Activated CD4-positive, alpha-beta T cell treated with anti-CD3 and anti-CD28 coated beads, Interleukin-2, amount 10 ng/mL, durations not matched to agents 7 days and 5 days (primary cell): ENCODE results near the gene ZFAND5. TPM values are rescaled to one million over a fixed set of nuclear protein-coding genes. Genes with fewer than 3 reads are reported as not detected.
A peak's percentile ranks its signal among the peaks of the same experiment; 100 is the strongest.

Experiments
- CTCF ChIA-PET: fragments of 350-600 bp; sonication (Branson Sonifier 250); formaldehyde crosslinking; loops from one replicate; lab custom pipeline; 2021; ENCODE audit warnings: antibody characterized with exemption; lab: Charles Lee
- POLR2A ChIA-PET: fragments of 350-600 bp; sonication (Branson Sonifier 250); formaldehyde crosslinking; loops from one replicate; lab custom pipeline; 2021; ENCODE audit warnings: antibody characterized with exemption; lab: Charles Lee
- DNase-seq: peaks from one replicate; pipeline ENCODE4 v3.0.0-alpha.2; 2020
- H3K27ac Mint-ChIP-seq: one replicate; pipeline ENCODE4 v1.8.0; 2021; ENCODE audit warnings: mild to moderate bottlenecking, moderate library complexity, mixed read lengths
- H3K27me3 Mint-ChIP-seq: one replicate; pipeline ENCODE4 v1.8.0; 2021; ENCODE audit warnings: mixed read lengths
- H3K36me3 Mint-ChIP-seq: one replicate; pipeline ENCODE4 v1.8.0; 2021; ENCODE audit warnings: low read depth, mixed read lengths
- H3K4me1 Mint-ChIP-seq: one replicate; pipeline ENCODE4 v1.8.0; 2021; ENCODE audit warnings: mixed read lengths
- H3K4me3 Mint-ChIP-seq: one replicate; pipeline ENCODE4 v1.8.0; 2021; ENCODE audit warnings: mild to moderate bottlenecking, moderate library complexity, mixed read lengths
- H3K9me3 Mint-ChIP-seq: one replicate; pipeline ENCODE4 v1.8.0; 2021; ENCODE audit warnings: mixed read lengths
- total RNA-seq, 2 experiments: library from RNA; stranded (reverse); gene quantifications; one replicate each; pipeline ENCODE4 v1.2.3, GENCODE V29; 2021

ZFAND5 gene, protein sequence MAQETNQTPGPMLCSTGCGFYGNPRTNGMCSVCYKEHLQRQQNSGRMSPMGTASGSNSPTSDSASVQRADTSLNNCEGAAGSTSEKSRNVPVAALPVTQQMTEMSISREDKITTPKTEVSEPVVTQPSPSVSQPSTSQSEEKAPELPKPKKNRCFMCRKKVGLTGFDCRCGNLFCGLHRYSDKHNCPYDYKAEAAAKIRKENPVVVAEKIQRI
- total RNA-seq: 10 to 100 TPM; 59.8 to 80.2 TPM

DNA sequence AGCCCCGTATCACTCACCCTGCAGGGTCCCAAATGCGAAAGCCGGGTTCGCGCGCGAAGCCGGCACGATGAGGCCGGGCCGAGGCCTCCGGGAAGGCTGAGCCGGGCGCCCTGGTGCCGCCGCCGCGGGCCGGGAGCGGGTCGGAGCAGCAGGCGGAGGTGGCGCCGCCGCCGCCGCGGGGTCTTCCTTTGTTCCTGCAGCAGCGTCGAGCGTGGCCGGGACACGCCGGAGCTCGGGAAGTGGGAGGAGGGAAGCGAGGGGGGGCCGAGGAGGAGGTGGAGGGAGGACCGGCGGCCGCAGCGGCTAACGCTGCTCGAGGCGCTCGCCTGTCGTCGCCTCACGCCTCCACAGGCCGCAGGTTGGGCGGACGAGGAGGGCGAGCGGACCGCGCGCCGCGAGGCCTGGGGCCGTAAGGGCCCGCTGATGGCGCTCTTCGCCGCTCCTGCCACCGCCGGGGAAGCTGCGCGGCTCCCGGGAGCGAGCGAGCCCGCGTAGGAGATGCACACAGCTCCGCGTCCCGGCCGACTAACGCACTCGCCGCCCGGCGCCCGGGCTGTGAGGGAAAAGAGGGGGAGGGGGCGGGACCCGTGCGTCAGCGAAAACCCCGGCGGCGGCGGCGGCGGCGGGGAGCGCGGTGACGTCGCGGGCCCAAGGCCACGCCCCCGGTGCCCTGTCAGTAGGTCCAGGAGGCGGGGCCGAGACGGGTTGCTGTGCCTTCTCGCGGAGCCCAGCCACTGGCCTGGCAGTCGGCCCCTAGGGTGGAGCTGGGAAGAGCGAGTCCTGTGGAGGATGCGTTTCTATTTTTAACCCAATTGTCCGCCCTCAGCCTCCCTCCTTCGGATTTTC lies at the start of gene ZFAND5:
Gene ZFAND5 (minus strand): TSS at position 530 of the 846 bp plus-strand sequence. CDS start 4,430 bp downstream, outside the sequence.
- peak within 1 kb of the TSS; percentile 94 for H3K4me3 Mint-ChIP-seq
- H3K4me1 Mint-ChIP-seq: peaks cover 41% of the 10 kb centered on the region
- peak; percentile 92 for DNase-seq
- H3K27me3 Mint-ChIP-seq: no peaks in the 10 kb centered on the region
- CTCF ChIA-PET: interaction anchor here (0.7 to 1.6 kb wide), 5 partner anchors 20 to 469 kb away, joined by 3 to 4 read pairs (median 3); no protein-coding TSS in a partner anchor
- H3K36me3 Mint-ChIP-seq: peaks cover 16% of the 10 kb centered on the region
- POLR2A ChIA-PET: interaction anchor here (0.6 to 1.1 kb wide), 2 partner anchors 225 to 558 kb away, joined by 3 read pairs; no protein-coding TSS in a partner anchor
- no peaks in the 10 kb centered on the region for H3K9me3 Mint-ChIP-seq
- peak within 1 kb of the TSS; percentile 96 for H3K27ac Mint-ChIP-seq

DNA sequence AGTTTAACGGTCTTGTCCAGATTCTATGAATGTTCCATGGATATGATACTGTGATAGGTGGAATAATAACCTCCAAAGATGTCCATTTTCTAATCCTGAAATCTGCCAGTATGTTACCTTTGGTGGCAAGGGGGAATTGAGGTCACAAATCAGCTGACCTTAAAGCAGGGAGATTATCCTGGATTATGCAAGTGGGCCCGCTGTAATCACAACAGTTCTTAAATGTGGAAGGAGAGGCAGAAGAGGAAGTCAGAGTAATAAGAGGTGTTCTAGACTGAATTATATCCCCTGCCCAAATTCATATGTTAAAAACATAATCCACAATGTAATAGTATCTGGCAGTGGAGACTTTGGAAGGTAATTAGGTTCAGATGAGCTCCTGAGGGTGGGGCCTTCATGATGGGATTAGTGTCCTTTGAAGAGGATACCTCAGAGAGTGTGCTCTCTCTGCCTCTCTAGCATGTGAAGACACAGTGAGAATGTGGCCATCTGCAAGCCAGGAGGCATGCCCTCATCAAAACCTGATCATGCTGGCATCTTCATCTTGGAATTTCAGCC lies 47.6 kb upstream of the ZFAND5 start:
- H3K27ac Mint-ChIP-seq: no peak overlapping the region
- H3K4me1 Mint-ChIP-seq: no peaks in the 10 kb centered on the region
- no peaks in the 10 kb centered on the region for H3K36me3 Mint-ChIP-seq
- no peaks in the 10 kb centered on the region for H3K27me3 Mint-ChIP-seq
- ChIA-PET POLR2A (interaction anchor here (0.5 kb wide), 1 partner anchor 16 kb away, joined by 3 read pairs; no protein-coding TSS in a partner anchor), CTCF (no interaction called here)
- no peaks in the 10 kb centered on the region for H3K9me3 Mint-ChIP-seq
- no peak overlapping the region for H3K4me3 Mint-ChIP-seq
- no peak for DNase-seq

DNA sequence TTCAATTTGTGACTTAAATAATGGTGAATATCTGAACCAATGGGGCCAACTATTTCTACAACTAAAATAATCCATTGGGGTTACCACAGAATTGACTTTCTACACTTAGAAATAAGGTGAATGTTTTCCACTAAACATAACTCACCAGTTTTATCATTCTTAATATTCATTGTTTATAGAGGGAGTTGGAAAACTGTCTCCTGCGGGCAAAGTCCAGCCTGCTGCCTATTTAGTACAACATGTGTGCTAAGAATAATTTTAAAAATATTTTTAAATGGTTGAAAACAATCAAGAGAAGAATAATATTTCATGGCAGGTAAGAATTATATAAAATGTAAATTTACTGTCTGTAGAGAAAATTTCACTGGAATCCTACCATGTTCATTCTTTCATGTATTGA lies 45.2 kb upstream of the ZFAND5 start:
- Mint-ChIP-seq H3K27me3 (no peaks in the 10 kb centered on the region), H3K4me1 (no peaks in the 10 kb centered on the region), H3K4me3 (no peak overlapping the region), H3K36me3 (no peaks in the 10 kb centered on the region), H3K27ac (no peak overlapping the region), H3K9me3 (no peaks in the 10 kb centered on the region)
- no peak for DNase-seq
- POLR2A ChIA-PET: no interaction called here
- CTCF ChIA-PET: no interaction called here

DNA sequence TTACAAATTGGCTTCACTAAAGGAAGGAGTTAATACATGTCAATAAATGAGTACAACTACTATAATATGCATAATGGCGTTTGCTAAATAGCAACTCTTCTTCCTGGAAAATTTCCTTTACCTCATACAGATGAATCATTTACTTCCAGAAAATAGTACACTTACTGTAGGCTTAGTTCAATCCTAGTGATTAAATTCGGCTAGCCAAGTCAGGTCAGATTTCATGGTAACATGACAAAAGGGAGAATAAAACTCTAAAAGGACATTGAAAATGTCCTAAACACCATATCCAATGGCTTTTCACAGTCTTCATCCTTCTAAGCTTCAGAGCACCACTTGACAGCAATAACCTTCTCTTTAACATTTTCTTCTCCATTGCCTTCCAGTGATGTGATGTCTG lies 42.1 kb upstream of the ZFAND5 start:
- POLR2A ChIA-PET: no interaction called here
- no peak for DNase-seq
- no peak overlapping the region for H3K4me3 Mint-ChIP-seq
- no peaks in the 10 kb centered on the region for H3K4me1 Mint-ChIP-seq
- no peaks in the 10 kb centered on the region for H3K36me3 Mint-ChIP-seq
- CTCF ChIA-PET: interaction anchor here (0.6 to 1.2 kb wide), 3 partner anchors 15 to 68 kb away, joined by 3 to 4 read pairs (median 3); no protein-coding TSS in a partner anchor
- H3K27ac Mint-ChIP-seq: no peak overlapping the region
- no peaks in the 10 kb centered on the region for H3K9me3 Mint-ChIP-seq
- no peaks in the 10 kb centered on the region for H3K27me3 Mint-ChIP-seq

DNA sequence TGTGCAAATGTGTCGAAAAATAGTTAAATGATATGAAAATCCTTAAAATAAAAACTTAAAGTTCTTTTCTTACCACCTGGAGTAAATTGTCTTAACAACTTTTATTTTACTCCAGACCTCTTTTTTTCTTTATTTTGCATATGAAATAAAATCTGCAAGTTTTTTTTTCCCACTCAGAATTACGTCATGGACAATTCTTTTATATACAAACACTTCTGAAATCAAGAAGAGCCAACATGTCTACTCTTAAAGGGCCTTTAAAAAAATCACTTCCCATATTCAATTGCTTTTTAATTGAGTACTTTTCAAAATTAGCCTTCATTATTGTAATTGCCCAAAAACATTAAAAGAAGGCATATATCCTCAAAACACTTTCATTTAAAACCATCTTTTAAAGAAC lies 37.7 kb upstream of the ZFAND5 start:
- H3K27ac Mint-ChIP-seq: no peak overlapping the region
- no peaks in the 10 kb centered on the region for H3K9me3 Mint-ChIP-seq
- H3K4me1 Mint-ChIP-seq: no peaks in the 10 kb centered on the region
- ChIA-PET POLR2A (no interaction called here), CTCF (no interaction called here)
- DNase-seq: no peak
- H3K4me3 Mint-ChIP-seq: no peak overlapping the region
- no peaks in the 10 kb centered on the region for H3K27me3 Mint-ChIP-seq
- no peaks in the 10 kb centered on the region for H3K36me3 Mint-ChIP-seq

DNA sequence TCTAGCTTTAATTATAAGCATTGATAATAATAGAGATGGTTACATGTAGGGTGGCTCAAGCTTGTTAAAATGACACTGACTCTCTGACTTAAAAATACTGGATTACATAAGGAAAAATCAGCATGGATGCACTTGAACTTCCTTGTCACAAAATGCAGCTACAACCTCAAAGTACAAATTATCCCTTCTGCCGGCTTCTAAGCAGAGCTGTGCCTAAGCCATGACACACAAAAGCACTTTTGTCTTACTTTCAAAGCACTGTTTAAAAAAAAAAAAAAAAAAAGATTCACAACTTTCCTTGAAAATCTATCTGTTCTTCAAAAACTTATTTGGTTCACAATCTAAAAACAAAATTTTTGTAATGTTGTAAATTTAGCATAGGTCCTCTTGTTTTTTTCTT lies 36.4 kb upstream of the ZFAND5 start:
- POLR2A ChIA-PET: no interaction called here
- no peaks in the 10 kb centered on the region for H3K9me3 Mint-ChIP-seq
- CTCF ChIA-PET: interaction anchor here (0.7 to 1.1 kb wide), 2 partner anchors 20 to 139 kb away, joined by 3 read pairs; no protein-coding TSS in a partner anchor
- no peaks in the 10 kb centered on the region for H3K36me3 Mint-ChIP-seq
- H3K4me3 Mint-ChIP-seq: no peak overlapping the region
- no peaks in the 10 kb centered on the region for H3K27me3 Mint-ChIP-seq
- H3K4me1 Mint-ChIP-seq: no peaks in the 10 kb centered on the region
- DNase-seq: no peak
- H3K27ac Mint-ChIP-seq: no peak overlapping the region

DNA sequence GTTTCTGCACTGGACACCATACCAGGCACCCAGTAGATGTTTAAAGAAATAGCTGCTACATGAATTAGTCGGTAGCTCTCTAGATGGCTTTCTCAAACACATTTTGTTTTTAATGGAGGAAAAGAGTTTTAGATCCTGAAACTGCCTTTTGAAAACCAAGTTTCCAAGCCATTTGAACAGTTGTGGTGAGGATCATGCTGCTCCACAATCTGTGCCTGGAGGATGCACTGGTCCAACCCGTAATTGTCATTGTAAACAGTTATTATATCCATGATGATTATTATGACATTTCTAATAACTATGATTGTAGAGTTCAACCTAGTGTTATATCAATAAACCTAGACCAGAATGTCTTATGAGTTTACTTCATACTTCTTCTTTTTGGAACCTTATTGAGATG lies 35.9 kb upstream of the ZFAND5 start:
- ChIA-PET CTCF (interaction anchor here (0.7 to 1.1 kb wide), 4 partner anchors 21 to 139 kb away, joined by 3 to 4 read pairs (median 3); no protein-coding TSS in a partner anchor), POLR2A (no interaction called here)
- Mint-ChIP-seq H3K4me1 (no peaks in the 10 kb centered on the region), H3K27ac (no peak overlapping the region), H3K4me3 (no peak overlapping the region), H3K9me3 (no peaks in the 10 kb centered on the region), H3K27me3 (no peaks in the 10 kb centered on the region), H3K36me3 (no peaks in the 10 kb centered on the region)
- no peak for DNase-seq

DNA sequence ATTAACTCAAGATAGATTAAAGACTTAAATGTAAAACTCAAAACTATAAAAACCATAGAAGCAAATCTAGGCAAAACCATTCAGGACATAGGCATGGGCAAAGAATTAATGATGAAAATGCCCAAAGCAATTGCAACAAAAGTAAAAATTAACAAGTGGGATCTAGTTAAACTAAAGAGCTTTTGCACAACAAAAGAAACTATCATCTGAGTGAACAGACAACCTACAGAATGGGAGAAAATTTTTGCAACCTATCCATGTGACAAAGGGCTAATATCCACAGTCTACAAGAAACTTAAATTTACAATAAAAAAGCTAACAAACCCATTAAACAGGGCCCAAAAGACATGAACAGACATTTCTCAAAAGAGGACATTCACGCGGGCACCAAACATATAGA lies 34.4 kb upstream of the ZFAND5 start:
- Mint-ChIP-seq H3K4me3 (no peak overlapping the region), H3K4me1 (no peaks in the 10 kb centered on the region), H3K27ac (no peak overlapping the region), H3K27me3 (no peaks in the 10 kb centered on the region), H3K9me3 (no peaks in the 10 kb centered on the region), H3K36me3 (no peaks in the 10 kb centered on the region)
- POLR2A ChIA-PET: no interaction called here
- DNase-seq: no peak
- CTCF ChIA-PET: no interaction called here

DNA sequence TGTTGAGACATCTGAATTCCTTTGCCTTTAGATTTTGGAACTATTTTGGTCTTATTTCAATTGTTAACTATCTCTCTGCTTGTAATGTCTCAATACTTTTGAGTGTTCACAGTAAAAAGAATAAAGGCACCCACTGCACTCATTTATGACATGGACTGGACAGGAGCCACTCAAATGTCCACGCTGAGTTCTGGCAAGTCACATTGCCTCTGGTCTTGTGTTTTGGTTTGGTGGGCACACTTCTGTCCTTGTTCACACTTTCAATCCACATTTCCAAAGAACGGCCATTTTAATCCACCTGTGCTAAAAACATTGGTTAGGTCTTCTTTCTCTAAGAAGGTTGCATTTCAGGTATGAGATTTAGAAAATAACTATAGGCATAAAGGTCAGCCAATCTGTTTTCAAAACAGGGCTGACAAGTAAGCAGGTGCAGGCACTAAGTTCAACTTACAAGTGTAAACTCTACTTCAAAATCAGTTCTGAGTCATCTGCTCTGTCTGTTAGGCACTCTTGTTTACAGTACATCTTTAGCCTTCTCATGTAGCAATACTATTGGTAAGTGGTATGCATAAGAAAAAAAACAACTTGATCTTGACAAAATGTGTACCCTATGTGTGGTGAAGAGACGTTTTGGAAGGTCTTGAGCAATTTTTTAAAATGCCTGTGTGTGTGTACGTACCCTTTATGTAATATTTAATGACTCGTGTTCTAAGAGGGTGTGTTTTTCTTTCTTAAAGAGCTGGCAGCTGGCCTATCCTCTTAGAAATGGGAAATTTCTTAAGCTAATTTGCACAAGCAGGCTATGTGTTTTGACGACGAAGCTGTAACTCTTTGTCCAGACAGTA lies 31.5 kb upstream of the ZFAND5 start:
- no peak for DNase-seq
- no peak overlapping the region for H3K27ac Mint-ChIP-seq
- no peaks in the 10 kb centered on the region for H3K36me3 Mint-ChIP-seq
- H3K4me3 Mint-ChIP-seq: no peak overlapping the region
- no peaks in the 10 kb centered on the region for H3K9me3 Mint-ChIP-seq
- ChIA-PET CTCF (no interaction called here), POLR2A (no interaction called here)
- H3K4me1 Mint-ChIP-seq: no peaks in the 10 kb centered on the region
- peaks cover 8% of the 10 kb centered on the region for H3K27me3 Mint-ChIP-seq

DNA sequence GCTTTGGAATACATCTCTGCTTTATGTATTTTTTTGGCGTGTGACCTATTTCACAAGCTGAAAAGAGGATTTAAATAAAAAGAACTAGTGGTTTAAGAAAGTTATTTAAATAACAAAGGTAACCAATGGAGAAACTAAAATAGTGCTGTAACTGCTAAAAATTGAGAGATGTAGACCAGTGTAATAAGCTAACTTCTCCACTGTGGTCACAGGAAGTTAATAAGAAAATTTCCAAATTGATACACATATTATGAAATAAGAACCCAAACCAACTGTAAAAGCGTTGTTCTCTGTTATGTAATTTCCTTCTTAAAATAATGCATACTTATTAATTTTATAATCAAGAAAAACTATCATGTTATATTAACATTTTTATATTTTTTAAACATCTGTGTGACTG lies 29.1 kb upstream of the ZFAND5 start:
- Mint-ChIP-seq H3K4me3 (no peak overlapping the region), H3K27me3 (peaks cover 8% of the 10 kb centered on the region), H3K4me1 (peaks cover 5% of the 10 kb centered on the region), H3K36me3 (no peaks in the 10 kb centered on the region), H3K9me3 (peaks cover 2% of the 10 kb centered on the region), H3K27ac (no peak overlapping the region)
- DNase-seq: no peak
- ChIA-PET CTCF (no interaction called here), POLR2A (no interaction called here)

DNA sequence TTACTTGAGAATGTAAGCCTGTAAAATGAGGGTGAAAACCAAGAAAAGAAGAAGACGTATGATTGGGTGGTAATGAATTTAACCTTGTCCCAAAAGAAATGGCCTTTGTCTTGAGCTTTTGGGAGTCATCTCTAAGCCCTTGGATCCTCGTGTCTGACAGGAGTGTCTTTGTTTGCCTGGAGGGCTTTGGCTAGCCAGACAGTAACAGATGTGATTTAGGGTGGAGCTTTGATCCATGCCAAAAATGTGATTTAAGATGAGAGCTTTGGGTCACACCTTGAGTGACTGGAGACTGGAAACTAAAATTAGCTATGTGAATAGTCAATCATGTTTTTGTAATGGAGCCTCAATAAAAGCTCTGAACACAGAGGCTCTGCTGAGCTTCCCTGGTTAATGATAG lies 25.9 kb upstream of the ZFAND5 start:
- no peak overlapping the region for H3K27ac Mint-ChIP-seq
- H3K9me3 Mint-ChIP-seq: peaks cover 2% of the 10 kb centered on the region
- CTCF ChIA-PET: interaction anchor here (1.8 kb wide), 1 partner anchor 14 kb away, joined by 7 read pairs; no protein-coding TSS in a partner anchor
- no peaks in the 10 kb centered on the region for H3K36me3 Mint-ChIP-seq
- H3K4me1 Mint-ChIP-seq: peaks cover 24% of the 10 kb centered on the region
- POLR2A ChIA-PET: interaction anchor here (0.6 kb wide), 1 partner anchor 167 kb away, joined by 7 read pairs; no protein-coding TSS in a partner anchor
- no peak for DNase-seq
- peaks cover 8% of the 10 kb centered on the region for H3K27me3 Mint-ChIP-seq
- no peak overlapping the region for H3K4me3 Mint-ChIP-seq

DNA sequence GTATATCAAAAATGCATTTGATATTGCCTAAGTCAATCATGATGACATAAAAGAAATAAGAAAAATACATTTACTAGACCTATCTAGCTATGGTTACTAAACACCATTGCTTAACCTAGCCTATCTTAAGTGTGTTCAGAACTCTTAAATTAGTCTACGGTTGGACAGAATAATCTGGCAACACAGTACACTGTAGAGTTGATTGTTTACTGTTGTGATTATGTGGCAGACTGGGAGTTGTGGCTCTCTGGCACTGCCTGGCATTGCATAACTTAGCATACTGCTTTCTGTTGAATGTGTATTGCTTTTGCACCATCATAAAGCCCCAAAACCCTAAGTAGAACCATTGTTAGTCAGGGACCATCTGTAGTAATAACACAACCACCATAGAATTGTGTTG lies 21.2 kb upstream of the ZFAND5 start:
- Mint-ChIP-seq H3K36me3 (no peaks in the 10 kb centered on the region), H3K4me3 (no peak overlapping the region), H3K27ac (no peak overlapping the region), H3K4me1 (peaks cover 23% of the 10 kb centered on the region), H3K9me3 (peaks cover 2% of the 10 kb centered on the region), H3K27me3 (no peaks in the 10 kb centered on the region)
- ChIA-PET CTCF (interaction anchor here (2.1 to 2.7 kb wide), 2 partner anchors 12 to 57 kb away, joined by 4 to 9 read pairs; no protein-coding TSS in a partner anchor), POLR2A (no interaction called here)
- DNase-seq: no peak
